PC-3 (cell line): ENCODE measurements around the gene AANAT. TPM values are rescaled to one million over a fixed set of nuclear protein-coding genes. Genes with fewer than 3 reads are reported as not detected.
A peak's percentile ranks its signal among the peaks of the same experiment; 100 is the strongest.

Experiments used
- ATAC-seq: fragments of 200-7000 bp; cut with Tn5 transposase; 2 replicates; pipeline ENCODE4 v1.9.1; 2020; ENCODE audit warnings: mild to moderate bottlenecking, moderate library complexity
- BruUV-seq: library from RNA; stranded (reverse); fragments of 400-500 nt; replicated peaks from 2 replicates; lab custom pipeline; 2021; lab: Mats Ljungman, UMichigan
- CTCF ChIA-PET: fragments of 300-600 bp; sonication (Branson Sonifier 250); formaldehyde crosslinking; loops from one replicate; lab custom pipeline; 2022; ENCODE audit warnings: antibody characterized with exemption; lab: Charles Lee
- POLR2A ChIA-PET: fragments of 300-600 bp; sonication (Branson Sonifier 250); formaldehyde crosslinking; loops from one replicate; lab custom pipeline; 2022; ENCODE audit warnings: antibody characterized with exemption; ENCODE audit not compliant: unreplicated experiment; lab: Charles Lee
- DNase-seq: peaks from one replicate; pipeline ENCODE4 v3.0.0-alpha.2; 2015
- H2AFZ ChIP-seq: fragments of 300-600 bp; sonication (generic); 2 replicates; pipeline ENCODE4 v1.6.0; 2016; ENCODE audit warnings: antibody characterized with exemption, low read length
- H3F3A ChIP-seq: fragments of 300-600 bp; sonication (generic); one replicate; pipeline ENCODE4 v1.6.0; 2017; ENCODE audit warnings: antibody characterized with exemption, low read length, control low read depth, mild to moderate bottlenecking; ENCODE audit not compliant: unreplicated experiment
- H3K27ac ChIP-seq: fragments of 300-600 bp; sonication (generic); 2 replicates; pipeline ENCODE4 v1.5.1; 2016; ENCODE audit warnings: mild to moderate bottlenecking, low read length
- H3K27me3 ChIP-seq: fragments of 300-600 bp; sonication (generic); 2 replicates; pipeline ENCODE4 v1.6.1; 2016; ENCODE audit warnings: low read length, mixed read lengths
- H3K36me3 ChIP-seq: fragments of 300-600 bp; sonication (generic); 2 replicates; pipeline ENCODE4 v1.6.1; 2016; ENCODE audit warnings: low read depth, mixed run types, low read length, mixed read lengths
- H3K4me1 ChIP-seq: fragments of 300-600 bp; sonication (generic); 2 replicates; pipeline ENCODE4 v1.5.1; 2016; ENCODE audit warnings: low read length; ENCODE audit not compliant: insufficient read depth
- H3K4me2 ChIP-seq: fragments of 300-600 bp; sonication (generic); 2 replicates; pipeline ENCODE4 v1.6.0; 2016; ENCODE audit warnings: low read length
- H3K4me3 ChIP-seq: fragments of 300-600 bp; sonication (generic); 2 replicates; pipeline ENCODE4 v1.5.1; 2016; ENCODE audit warnings: mild to moderate bottlenecking, low read length, mixed read lengths
- H3K79me2 ChIP-seq: fragments of 300-600 bp; sonication (generic); 2 replicates; pipeline ENCODE4 v1.6.1; 2017; ENCODE audit warnings: low read length, mixed read lengths
- H3K9ac ChIP-seq: fragments of 300-600 bp; sonication (generic); 2 replicates; pipeline ENCODE4 v1.6.0; 2016; ENCODE audit warnings: mild to moderate bottlenecking, low read length
- H3K9me2 ChIP-seq: fragments of 300-600 bp; sonication (generic); replicated peaks from 2 replicates; pipeline ENCODE4 v1.6.1; 2016; ENCODE audit warnings: mixed run types, low read length, mixed read lengths
- H3K9me3 ChIP-seq: fragments of 300-600 bp; sonication (generic); 2 replicates; pipeline ENCODE4 v1.6.1; 2016; ENCODE audit warnings: low read length, mixed read lengths
- H4K20me1 ChIP-seq: fragments of 300-600 bp; sonication (generic); 2 replicates; pipeline ENCODE4 v1.6.1; 2016; ENCODE audit warnings: low read length, mixed read lengths
- CTCF ChIP-seq: fragments of 300-600 bp; sonication (generic); conservative IDR thresholded peaks from 2 replicates; pipeline ENCODE4 v1.5.1; 2017; ENCODE audit warnings: antibody characterized with exemption, low read depth, mild to moderate bottlenecking, low read length
- EZH2 ChIP-seq: fragments of 300-600 bp; sonication (generic); IDR thresholded peaks from one replicate; pipeline ENCODE4 v1.6.1; 2017; ENCODE audit warnings: antibody characterized with exemption, mild to moderate bottlenecking, low read length; ENCODE audit not compliant: unreplicated experiment
- EZH2phosphoT487 ChIP-seq: fragments of 300-600 bp; sonication (generic); IDR thresholded peaks from 2 replicates; pipeline ENCODE4 v1.6.1; 2018; ENCODE audit warnings: mild to moderate bottlenecking, antibody characterized with exemption, low read length, borderline replicate concordance
- intact Hi-C: fragments of 100-400 bp; cut with micrococcal nuclease; formaldehyde crosslinking; loops from 2 replicates; pipeline ENCODE4 v1.9.0; 2023
- total RNA-seq: library from RNA; depleted of rRNA; stranded (reverse); fragments of >200 nt; gene quantifications from 2 replicates; pipeline ENCODE4 v1.2.3, GENCODE V29; 2014

AANAT gene
- total RNA-seq, 1 experiment from 2014 or later, result not detected

DNA sequence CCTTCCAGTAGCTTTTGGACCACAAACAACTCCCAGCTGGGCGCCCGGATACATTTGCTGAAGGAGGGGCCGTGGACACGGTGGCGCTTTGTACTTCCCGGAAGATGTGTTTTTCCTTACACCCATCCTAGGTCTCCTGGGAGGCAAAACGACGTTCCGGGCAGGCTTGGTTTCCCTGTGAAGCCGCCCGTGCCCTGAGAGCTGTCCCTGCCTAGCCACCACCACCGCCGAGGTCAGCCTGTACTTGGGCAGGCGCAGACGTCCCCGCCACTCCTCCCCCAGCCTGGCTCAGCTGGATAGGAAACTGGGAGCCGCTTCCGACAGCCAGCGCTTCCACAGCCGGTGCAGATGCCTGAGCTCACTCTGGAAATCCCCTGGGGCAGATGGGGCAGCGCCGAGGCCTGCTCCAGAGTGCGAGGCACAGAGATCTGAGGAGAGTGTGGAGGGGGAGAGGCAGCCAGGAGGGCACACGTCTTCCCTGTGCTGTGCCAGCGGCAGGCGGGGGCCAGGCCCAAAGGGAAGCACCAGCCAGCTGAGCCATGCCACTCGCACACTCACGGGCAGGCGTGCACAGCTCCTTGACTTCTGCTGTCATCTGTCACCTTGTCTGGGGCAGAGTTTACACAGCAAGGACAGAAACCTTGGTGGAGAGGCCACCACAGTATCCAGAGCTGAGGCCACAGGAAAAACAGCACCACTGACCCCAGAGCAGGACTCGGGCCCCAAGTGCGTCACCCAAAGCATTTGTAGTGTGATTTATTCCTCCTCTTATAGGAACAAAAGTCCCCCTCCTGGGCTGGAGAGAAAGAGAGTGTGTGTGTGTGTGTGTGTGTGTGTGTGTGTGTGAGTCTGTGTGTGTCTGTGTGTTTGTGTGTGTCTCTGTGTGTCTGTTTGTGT is 30.8 kb downstream of the AANAT start:
- Histone ChIP-seq H3K9me3 (no peaks in the 10 kb centered on the region), H3K4me2 (peak overlapping the region; percentile 83), H3K36me3 (no peaks in the 10 kb centered on the region), H3K27ac (peak overlapping the region; percentile 62), H3K79me2 (peaks cover 51% of the 10 kb centered on the region), H3K27me3 (no peaks in the 10 kb centered on the region), H3F3A (no peaks in the 10 kb centered on the region), H3K9me2 (no peaks in the 10 kb centered on the region), H2AFZ (peak overlapping the region; percentile 39), H4K20me1 (peaks cover 7% of the 10 kb centered on the region; the same call in 1 of the 2 replicates), H3K4me3 (peak overlapping the region; percentile 98), H3K9ac (peak overlapping the region; percentile 31), H3K4me1 (peaks cover 39% of the 10 kb centered on the region)
- ChIA-PET CTCF (interaction anchor here (0.6 kb wide), 1 partner anchor 114 kb away, joined by 3 read pairs; the partner anchor contains the start of gene SPHK1), POLR2A (interaction anchor here (0.5 to 0.6 kb wide), 2 partner anchors 29 to 257 kb away, joined by 3 to 5 read pairs; no protein-coding TSS in a partner anchor)
- TF ChIP-seq EZH2 (no peak), CTCF (no peak), EZH2phosphoT487 (no peak)
- peak; percentile 89 for DNase-seq
- intact Hi-C loops, result no loop called here
- peak; percentile 52 for ATAC-seq
- no TSS peak for BruUV-seq

DNA sequence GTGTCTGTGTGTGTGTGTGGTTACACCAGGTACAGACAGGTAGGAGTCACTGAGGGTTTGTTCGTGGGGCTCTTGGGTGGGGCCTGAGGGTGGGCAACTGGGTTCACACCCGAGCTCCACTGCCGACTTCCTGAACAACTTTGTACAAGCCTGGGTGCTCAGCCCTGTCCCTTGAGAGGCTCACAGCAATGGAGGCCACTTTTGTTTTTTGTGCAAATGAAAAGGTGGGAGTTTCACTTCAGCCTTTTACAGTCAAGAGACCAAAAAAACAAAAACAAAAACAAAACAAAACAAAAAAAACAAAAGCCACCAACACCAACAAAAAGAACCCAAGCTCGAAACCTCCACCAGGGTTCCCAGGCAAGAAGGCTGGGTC is 31.5 kb downstream of the AANAT start:
- intact Hi-C loops, result no loop called here

More for the DNA sequence above, 31.5 kb downstream of the AANAT start:
- Histone ChIP-seq H3K27me3 (no peaks in the 10 kb centered on the region), H2AFZ (no peak overlapping the region), H3K4me3 (peak overlapping the region; percentile 98), H3K4me1 (peaks cover 33% of the 10 kb centered on the region), H3K9me3 (no peaks in the 10 kb centered on the region), H4K20me1 (peaks cover 7% of the 10 kb centered on the region; the same call in 1 of the 2 replicates), H3K9ac (peak overlapping the region; percentile 31), H3K27ac (peak overlapping the region; percentile 62), H3K36me3 (no peaks in the 10 kb centered on the region), H3K79me2 (peaks cover 51% of the 10 kb centered on the region), H3F3A (no peaks in the 10 kb centered on the region), H3K4me2 (peak overlapping the region; percentile 83), H3K9me2 (no peaks in the 10 kb centered on the region)
- TF ChIP-seq EZH2phosphoT487 (no peak), CTCF (no peak), EZH2 (no peak)
- no peak for ATAC-seq
- DNase-seq, result no peak
- POLR2A ChIA-PET, result no interaction called here
- CTCF ChIA-PET, result no interaction called here
- no TSS peak for BruUV-seq
